Ectodermal cell (in vitro differentiated cells): ENCODE measurements around the gene RNF145.
A peak's percentile ranks its signal among the peaks of the same experiment; 100 is the strongest.

ENCODE experiments used
- H3K27ac ChIP-seq: 2 replicates; pipeline ENCODE4 v1.7.0; 2013; ENCODE audit warnings: mild to moderate bottlenecking, low read depth, low read length; ENCODE audit not compliant: insufficient read depth, poor library complexity, severe bottlenecking
- H3K27me3 ChIP-seq: 2 replicates; pipeline ENCODE4 v1.7.0; 2013; ENCODE audit warnings: mild to moderate bottlenecking, low read length; ENCODE audit not compliant: insufficient read depth, control insufficient read depth, poor library complexity, severe bottlenecking
- H3K36me3 ChIP-seq: one replicate; pipeline ENCODE4 v1.7.0; 2013; ENCODE audit warnings: low read length; ENCODE audit not compliant: control insufficient read depth, insufficient read depth
- H3K4me1 ChIP-seq: one replicate; pipeline ENCODE4 v1.7.0; 2013; ENCODE audit warnings: low read length; ENCODE audit not compliant: control insufficient read depth, insufficient read depth
- H3K4me3 ChIP-seq: 2 replicates; pipeline ENCODE4 v1.7.0; 2013; ENCODE audit warnings: low read depth, low read length, control low read depth; ENCODE audit not compliant: insufficient read depth
- H3K9me3 ChIP-seq: 2 replicates; pipeline ENCODE4 v1.7.0; 2013; ENCODE audit warnings: mild to moderate bottlenecking, low read length, moderate library complexity; ENCODE audit not compliant: control insufficient read depth
- WGBS, 2 experiments: methylation state at CpG; one replicate each; pipeline ENCODE4 v1.1.7; 2013; ENCODE audit warnings: missing lambda C conversion rate in 2 of 2; 5-methylcytosine and 5-hydroxymethylcytosine counted together

Gene RNF145

GRCh38 chr5:159208514-159209437 lies 577 bp downstream of the RNF145 start:
- Histone ChIP-seq H3K36me3 (no peaks in the 10 kb centered on the region), H3K9me3 (no peaks in the 10 kb centered on the region), H3K27me3 (no peaks in the 10 kb centered on the region), H3K4me3 (peak overlapping the region; percentile 69), H3K4me1 (peaks cover 21% of the 10 kb centered on the region), H3K27ac (peak overlapping the region; percentile 81)
- WGBS, 2 experiments, result 0 to 1% methylated on average over 65 of the region's 65 CpGs

GRCh38 chr5:159207686-159208513 lies 1.5 kb downstream of the RNF145 start:
- H3K36me3 ChIP-seq, result no peaks in the 10 kb centered on the region
- H3K4me3 ChIP-seq, result peak overlapping the region; percentile 69
- no peaks in the 10 kb centered on the region for H3K27me3 ChIP-seq
- H3K27ac ChIP-seq, result peak overlapping the region; percentile 81
- peaks cover 21% of the 10 kb centered on the region for H3K4me1 ChIP-seq
- 0 to 1% methylated on average over 35 of the region's 35 CpGs for WGBS, 2 experiments
- H3K9me3 ChIP-seq, result no peaks in the 10 kb centered on the region

GRCh38 chr5:159207222-159207685 lies 2.1 kb downstream of the RNF145 start:
- 43 to 55% methylated on average over 5 of the region's 5 CpGs for WGBS, 2 experiments
- Histone ChIP-seq H3K27ac (peak overlapping the region; percentile 81), H3K4me1 (peaks cover 21% of the 10 kb centered on the region)

GRCh38 chr5:159206818-159207217 lies 2.5 kb downstream of the RNF145 start:
- H3K4me1 ChIP-seq, result peaks cover 21% of the 10 kb centered on the region
- H3K9me3 ChIP-seq, result no peaks in the 10 kb centered on the region
- 94 to 96% methylated on average over 2 of the region's 2 CpGs for WGBS, 2 experiments
- H3K36me3 ChIP-seq, result no peaks in the 10 kb centered on the region
- H3K27me3 ChIP-seq, result no peaks in the 10 kb centered on the region
- no peak overlapping the region for H3K27ac ChIP-seq
- peak overlapping the region; percentile 69 for H3K4me3 ChIP-seq

More at GRCh38 chr5:159207222-159207685, 2.1 kb downstream of the RNF145 start:
- no peaks in the 10 kb centered on the region for H3K36me3 ChIP-seq
- no peaks in the 10 kb centered on the region for H3K27me3 ChIP-seq
- H3K9me3 ChIP-seq, result no peaks in the 10 kb centered on the region
- peak overlapping the region; percentile 69 for H3K4me3 ChIP-seq

GRCh38 chr5:159206368-159206767 lies 3.0 kb downstream of the RNF145 start:
- Histone ChIP-seq H3K27me3 (no peaks in the 10 kb centered on the region), H3K9me3 (no peaks in the 10 kb centered on the region), H3K36me3 (no peaks in the 10 kb centered on the region), H3K27ac (no peak overlapping the region), H3K4me1 (peaks cover 21% of the 10 kb centered on the region), H3K4me3 (peak overlapping the region; percentile 69)
- 64 to 83% methylated on average over 2 of the region's 2 CpGs for WGBS, 2 experiments

GRCh38 chr5:159203351-159203750 lies 6.0 kb downstream of the RNF145 start:
- Histone ChIP-seq H3K27ac (no peak overlapping the region), H3K27me3 (no peaks in the 10 kb centered on the region), H3K36me3 (no peaks in the 10 kb centered on the region), H3K4me1 (peaks cover 15% of the 10 kb centered on the region), H3K4me3 (no peak overlapping the region), H3K9me3 (no peaks in the 10 kb centered on the region)
- 94 to 100% methylated on average over 2 of the region's 2 CpGs for WGBS, 2 experiments

- H3K27ac ChIP-seq, result no peak overlapping the region
- no peaks in the 10 kb centered on the region for H3K9me3 ChIP-seq
- H3K4me1 ChIP-seq, result peaks cover 15% of the 10 kb centered on the region
- H3K36me3 ChIP-seq, result no peaks in the 10 kb centered on the region
- WGBS, 2 experiments, result 80 to 86% methylated on average over 3 to 4 of the region's 4 CpGs
- no peak overlapping the region for H3K4me3 ChIP-seq
- no peaks in the 10 kb centered on the region for H3K27me3 ChIP-seq
Measured at GRCh38 chr5:159202151-159202550, 7.2 kb downstream of the RNF145 start.

GRCh38 chr5:159199780-159200179 lies 9.6 kb downstream of the RNF145 start:
- Histone ChIP-seq H3K4me3 (no peak overlapping the region), H3K27ac (no peak overlapping the region), H3K4me1 (no peaks in the 10 kb centered on the region), H3K36me3 (peaks cover 5% of the 10 kb centered on the region), H3K27me3 (no peaks in the 10 kb centered on the region), H3K9me3 (no peaks in the 10 kb centered on the region)
- WGBS, 2 experiments, result 100% methylated on average over 1 to 2 of the region's 2 CpGs

GRCh38 chr5:159199225-159199624 lies 10.1 kb downstream of the RNF145 start:
- Histone ChIP-seq H3K9me3 (no peaks in the 10 kb centered on the region), H3K27ac (no peak overlapping the region), H3K27me3 (no peaks in the 10 kb centered on the region), H3K4me3 (no peak overlapping the region), H3K36me3 (peaks cover 9% of the 10 kb centered on the region), H3K4me1 (no peaks in the 10 kb centered on the region)
- WGBS, 2 experiments, result 89 to 100% methylated on average over 1 to 3 of the region's 3 CpGs
